ENCODE measurements around the gene FOXQ1. TPM values are rescaled to one million over a fixed set of nuclear protein-coding genes. Genes with fewer than 3 reads are reported as not detected.

Gene FOXQ1
- total and polyA plus RNA-seq, 2 of the 13 experiments (the other 11 are each of a cell fraction or from before 2014, with no cell fraction given) = 35.2 to 39.8 TPM

- TF ChIP-seq NCOA1 (CRISPR knock-in tag; IDR thresholded peaks at IDR 0.05) (no peak), PPARG (CRISPR knock-in tag; conservative IDR thresholded peaks at IDR 0.05) (0 out of 2 replicates have a peak, but pooled peaks have one; percentile 11), FOXP1 (IDR thresholded peaks at IDR 0.05) (no peak), FOXP1 (CRISPR knock-in tag; IDR thresholded peaks at IDR 0.05) (peak; percentile 37; the same call in 1 of the 2 replicates), SOX13 (IDR thresholded peaks at IDR 0.05) (0 out of 2 replicates have a peak, but pooled peaks have one; percentile 36), SOX13 (CRISPR knock-in tag; conservative IDR thresholded peaks at IDR 0.05 in 1 of 2, IDR thresholded peaks at IDR 0.05 in 1 of 2) (peak in 1 of 2 experiments; percentile 69; a peak in 1 of 4 replicates), ISX (CRISPR knock-in tag; conservative IDR thresholded peaks at IDR 0.05) (no peak), FOXM1 (CRISPR knock-in tag; IDR thresholded peaks at IDR 0.05) (no peak), ZMYM4 (CRISPR knock-in tag; IDR thresholded peaks at IDR 0.05) (peak; percentile 44; the same call in 1 of the 2 replicates), ZNF883 (CRISPR knock-in tag; IDR thresholded peaks at IDR 0.05; ENCODE audit: not compliant biosample characterization) (no peak), PREB (CRISPR knock-in tag; IDR thresholded peaks at IDR 0.05) (no peak), CBX5 (CRISPR knock-in tag; IDR thresholded peaks at IDR 0.05; ENCODE audit: borderline replicate concordance) (peak; percentile 54; the same call in 1 of the 2 replicates), ZZZ3 (CRISPR knock-in tag; IDR thresholded peaks at IDR 0.05; ENCODE audit: borderline replicate concordance) (no peak), PTBP1 (IDR thresholded peaks at IDR 0.05; ENCODE audit: low read depth, low read length, poor library complexity, severe bottlenecking) (no peak), SALL1 (CRISPR knock-in tag; IDR thresholded peaks at IDR 0.05) (peak; percentile 57), ZNF572 (CRISPR knock-in tag; IDR thresholded peaks at IDR 0.05) (0 out of 2 replicates have a peak, but pooled peaks have one; percentile 33), CEBPG (CRISPR knock-in tag; IDR thresholded peaks at IDR 0.05) (peak; percentile 90), ZNF468 (CRISPR knock-in tag; IDR thresholded peaks at IDR 0.05) (no peak), ZNF569 (CRISPR knock-in tag; IDR thresholded peaks at IDR 0.05; ENCODE audit: borderline replicate concordance) (no peak), XRCC5 (optimal IDR thresholded peaks at IDR 0.05; ENCODE audit: low read length) (peak; percentile 6), MBNL3 (CRISPR knock-in tag; conservative IDR thresholded peaks at IDR 0.05) (no peak), ZNF12 (CRISPR knock-in tag; IDR thresholded peaks at IDR 0.05) (peak; percentile 38; the same call in 1 of the 2 replicates), GMEB2 (CRISPR knock-in tag; IDR thresholded peaks at IDR 0.05; ENCODE audit: low read depth) (no peak), SCMH1 (CRISPR knock-in tag; IDR thresholded peaks at IDR 0.05; ENCODE audit: borderline replicate concordance) (no peak), ZNF580 (CRISPR knock-in tag; IDR thresholded peaks at IDR 0.05; ENCODE audit: borderline replicate concordance, low read depth) (no peak)
- TF ChIP-seq, protein P1, sequence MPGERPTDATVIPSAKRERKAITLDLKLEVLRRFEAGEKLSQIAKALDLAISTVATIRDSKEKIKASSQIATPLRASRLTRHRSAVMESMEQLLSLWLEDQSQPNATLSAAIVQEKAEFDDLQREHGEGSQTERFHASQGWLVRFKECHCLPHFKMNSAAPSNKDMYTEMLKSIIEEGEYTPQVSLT (CRISPR knock-in tag; IDR thresholded peaks at IDR 0.05; ENCODE audit: borderline replicate concordance, low read depth) = no peak
- TF ChIP-seq, protein P2, sequence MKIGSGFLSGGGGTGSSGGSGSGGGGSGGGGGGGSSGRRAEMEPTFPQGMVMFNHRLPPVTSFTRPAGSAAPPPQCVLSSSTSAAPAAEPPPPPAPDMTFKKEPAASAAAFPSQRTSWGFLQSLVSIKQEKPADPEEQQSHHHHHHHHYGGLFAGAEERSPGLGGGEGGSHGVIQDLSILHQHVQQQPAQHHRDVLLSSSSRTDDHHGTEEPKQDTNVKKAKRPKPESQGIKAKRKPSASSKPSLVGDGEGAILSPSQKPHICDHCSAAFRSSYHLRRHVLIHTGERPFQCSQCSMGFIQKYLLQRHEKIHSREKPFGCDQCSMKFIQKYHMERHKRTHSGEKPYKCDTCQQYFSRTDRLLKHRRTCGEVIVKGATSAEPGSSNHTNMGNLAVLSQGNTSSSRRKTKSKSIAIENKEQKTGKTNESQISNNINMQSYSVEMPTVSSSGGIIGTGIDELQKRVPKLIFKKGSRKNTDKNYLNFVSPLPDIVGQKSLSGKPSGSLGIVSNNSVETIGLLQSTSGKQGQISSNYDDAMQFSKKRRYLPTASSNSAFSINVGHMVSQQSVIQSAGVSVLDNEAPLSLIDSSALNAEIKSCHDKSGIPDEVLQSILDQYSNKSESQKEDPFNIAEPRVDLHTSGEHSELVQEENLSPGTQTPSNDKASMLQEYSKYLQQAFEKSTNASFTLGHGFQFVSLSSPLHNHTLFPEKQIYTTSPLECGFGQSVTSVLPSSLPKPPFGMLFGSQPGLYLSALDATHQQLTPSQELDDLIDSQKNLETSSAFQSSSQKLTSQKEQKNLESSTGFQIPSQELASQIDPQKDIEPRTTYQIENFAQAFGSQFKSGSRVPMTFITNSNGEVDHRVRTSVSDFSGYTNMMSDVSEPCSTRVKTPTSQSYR (CRISPR knock-in tag; IDR thresholded peaks at IDR 0.05; ENCODE audit: borderline replicate concordance) = 0 out of 2 replicates have a peak, but pooled peaks have one; percentile 31
Measured at GRCh38 chr6:1324936-1325335, 13.0 kb downstream of the FOXQ1 start (continued).
